ENCODE measurements around the gene LYPD6B.

LYPD6B gene

DNA sequence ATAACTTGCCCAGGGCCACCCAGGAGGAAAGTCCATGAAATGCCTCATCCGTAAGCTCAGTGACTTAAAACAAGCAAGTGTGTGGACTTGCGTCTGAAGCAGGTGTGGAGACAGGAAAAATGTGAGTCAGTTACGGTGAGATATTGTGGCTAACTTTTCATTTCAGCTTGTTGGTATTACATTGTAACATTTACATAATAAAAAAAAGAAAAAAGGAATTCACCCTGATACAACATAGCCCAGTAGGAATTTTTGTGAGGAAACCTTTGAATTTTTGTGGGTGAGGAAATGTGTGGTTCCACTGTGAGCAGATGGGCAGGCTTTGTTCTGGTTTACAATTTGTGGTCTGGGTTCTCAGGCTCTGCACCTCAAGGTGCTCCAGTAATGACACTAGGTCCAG lies 33.7 kb upstream of the LYPD6B start:
- Mint-ChIP-seq H3K9me3 (no peaks in the 10 kb centered on the region), H3K36me3 (no peaks in the 10 kb centered on the region), H3K27ac (no peak overlapping the region), H3K4me1 (no peaks in the 10 kb centered on the region), H3K27me3 (no peaks in the 10 kb centered on the region), H3K4me3 (no peak overlapping the region)

DNA sequence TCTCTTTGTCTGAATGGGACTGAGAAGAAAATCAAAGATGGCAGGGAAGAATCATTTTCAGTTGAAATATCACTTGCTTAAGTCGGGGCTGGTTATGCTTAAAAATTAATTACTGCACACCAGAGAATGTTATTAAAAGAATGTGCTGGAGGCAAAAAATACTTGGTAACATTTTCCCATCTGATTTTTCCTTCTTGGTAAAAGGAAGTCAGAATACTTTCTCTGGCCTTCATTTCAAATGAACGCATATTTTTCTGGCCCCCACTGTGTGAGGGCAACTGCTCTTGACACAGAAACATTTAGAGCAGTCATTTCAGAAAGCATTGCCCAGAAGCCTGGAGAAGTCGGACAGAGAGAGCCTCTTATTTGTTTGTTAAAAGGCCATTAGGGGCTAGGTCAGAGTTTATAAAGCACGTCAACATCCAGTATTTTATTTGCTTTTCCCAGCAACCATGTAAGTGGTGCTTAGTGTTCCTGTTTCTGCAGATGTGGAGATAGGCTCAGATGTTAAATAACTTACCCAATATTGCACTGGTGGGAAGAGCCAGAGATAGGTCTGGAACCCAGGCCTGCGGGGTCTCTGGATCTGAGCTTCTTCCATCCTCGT lies 32.9 kb upstream of the LYPD6B start:
- no peaks in the 10 kb centered on the region for H3K27me3 Mint-ChIP-seq
- no peak overlapping the region for H3K4me3 Mint-ChIP-seq
- no peaks in the 10 kb centered on the region for H3K36me3 Mint-ChIP-seq
- H3K27ac Mint-ChIP-seq, result no peak overlapping the region
- no peaks in the 10 kb centered on the region for H3K9me3 Mint-ChIP-seq
- H3K4me1 Mint-ChIP-seq, result no peaks in the 10 kb centered on the region

DNA sequence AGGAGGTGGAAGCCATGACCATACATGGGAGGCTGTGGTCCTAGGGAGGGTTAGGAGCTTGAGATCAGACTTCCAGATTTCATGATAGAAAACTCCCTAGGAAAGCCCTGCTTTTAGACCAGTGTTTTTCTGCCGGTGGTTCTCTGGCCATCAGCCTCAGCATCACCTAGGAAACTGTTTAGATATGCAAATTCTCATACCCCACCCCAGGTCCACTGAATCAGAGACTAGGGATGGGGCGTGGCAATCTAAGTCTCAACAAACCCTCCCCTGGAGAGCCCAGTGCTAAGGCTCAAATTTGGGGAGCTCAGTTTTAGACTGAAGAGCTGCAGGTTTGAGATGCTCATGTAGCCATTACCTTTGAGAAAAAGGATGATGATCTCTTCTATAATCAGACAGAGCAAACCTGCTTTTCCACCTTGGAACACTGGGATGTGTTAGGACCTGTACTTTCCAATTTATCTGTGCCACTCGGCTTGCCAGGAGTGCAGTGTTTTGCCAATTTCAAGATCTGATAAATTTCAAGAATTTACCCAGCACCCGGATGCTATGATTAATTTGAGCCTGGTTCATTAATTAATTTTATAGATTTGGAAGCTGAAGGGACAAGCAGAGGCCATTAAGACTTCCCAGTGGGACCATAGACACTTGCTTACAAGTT lies 31.5 kb upstream of the LYPD6B start:
- no peaks in the 10 kb centered on the region for H3K36me3 Mint-ChIP-seq

DNA sequence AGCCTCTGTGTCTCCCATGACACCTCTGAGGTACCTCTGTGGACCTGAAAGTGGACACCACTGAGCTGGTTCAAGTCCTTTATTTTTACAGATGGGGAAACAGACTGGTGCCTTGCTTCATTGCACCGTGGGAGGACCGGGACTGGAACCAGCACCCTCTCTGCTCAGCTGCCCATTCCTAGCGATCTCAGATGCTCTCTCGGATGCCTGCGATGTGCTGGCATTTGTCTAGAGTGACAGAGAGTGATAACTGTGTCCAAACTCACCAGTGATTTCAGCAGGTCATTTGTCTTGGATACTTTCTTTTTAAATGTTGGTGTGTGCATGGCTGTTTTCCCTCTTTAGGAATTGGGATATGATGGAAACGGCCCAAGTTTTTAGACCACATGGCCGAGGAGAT lies 30.1 kb upstream of the LYPD6B start:
- Mint-ChIP-seq H3K27me3 (no peaks in the 10 kb centered on the region), H3K27ac (no peak overlapping the region), H3K36me3 (no peaks in the 10 kb centered on the region), H3K4me3 (no peak overlapping the region), H3K4me1 (no peaks in the 10 kb centered on the region), H3K9me3 (no peaks in the 10 kb centered on the region)

More for the DNA sequence above, 31.5 kb upstream of the LYPD6B start:
- H3K9me3 Mint-ChIP-seq, result no peaks in the 10 kb centered on the region
- H3K4me3 Mint-ChIP-seq, result no peak overlapping the region
- no peaks in the 10 kb centered on the region for H3K27me3 Mint-ChIP-seq
- H3K4me1 Mint-ChIP-seq, result no peaks in the 10 kb centered on the region
- H3K27ac Mint-ChIP-seq, result no peak overlapping the region

DNA sequence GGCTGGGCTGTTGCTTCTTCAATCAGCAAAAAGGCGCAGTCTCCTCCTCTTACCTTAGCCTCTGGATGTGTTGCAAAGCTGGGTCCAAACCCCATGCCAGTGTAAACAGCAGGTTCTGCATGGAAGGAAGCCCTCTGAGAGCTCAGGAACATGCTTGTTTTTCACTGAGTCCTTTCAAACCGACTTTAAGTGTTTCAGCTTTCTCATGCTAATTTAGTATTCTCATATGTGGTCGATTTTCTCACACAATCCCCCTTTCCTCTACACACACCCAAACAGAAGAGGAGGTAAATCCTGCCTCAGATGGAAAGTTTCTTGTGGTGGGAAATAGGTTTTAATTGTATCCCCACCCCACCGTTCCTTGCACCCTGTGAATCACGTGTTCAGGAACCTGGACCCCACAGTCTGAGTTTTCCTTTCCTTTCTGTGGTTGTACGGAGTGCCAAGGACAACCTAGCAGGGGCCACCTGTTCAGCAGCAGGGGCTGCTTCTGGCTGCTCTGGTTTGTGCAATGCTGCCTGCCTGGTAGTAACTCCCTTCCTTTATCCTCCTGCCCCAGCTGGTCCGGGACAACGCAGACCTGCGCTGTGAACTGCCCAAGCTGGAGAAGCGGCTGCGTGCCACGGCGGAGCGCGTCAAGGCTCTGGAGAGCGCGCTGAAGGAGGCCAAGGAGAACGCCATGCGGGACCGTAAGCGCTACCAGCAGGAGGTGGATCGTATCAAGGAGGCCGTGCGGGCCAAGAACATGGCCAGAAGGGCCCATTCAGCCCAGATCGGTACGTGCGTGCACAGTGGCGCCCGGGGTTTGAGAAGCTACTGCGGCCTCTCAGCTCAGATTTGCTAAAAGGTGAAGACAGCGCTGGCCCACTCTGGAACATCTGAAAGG lies 28.7 kb upstream of the LYPD6B start:
- no peaks in the 10 kb centered on the region for H3K27me3 Mint-ChIP-seq
- no peaks in the 10 kb centered on the region for H3K36me3 Mint-ChIP-seq
- H3K27ac Mint-ChIP-seq, result no peak overlapping the region
- no peaks in the 10 kb centered on the region for H3K4me1 Mint-ChIP-seq
- no peak overlapping the region for H3K4me3 Mint-ChIP-seq
- no peaks in the 10 kb centered on the region for H3K9me3 Mint-ChIP-seq

DNA sequence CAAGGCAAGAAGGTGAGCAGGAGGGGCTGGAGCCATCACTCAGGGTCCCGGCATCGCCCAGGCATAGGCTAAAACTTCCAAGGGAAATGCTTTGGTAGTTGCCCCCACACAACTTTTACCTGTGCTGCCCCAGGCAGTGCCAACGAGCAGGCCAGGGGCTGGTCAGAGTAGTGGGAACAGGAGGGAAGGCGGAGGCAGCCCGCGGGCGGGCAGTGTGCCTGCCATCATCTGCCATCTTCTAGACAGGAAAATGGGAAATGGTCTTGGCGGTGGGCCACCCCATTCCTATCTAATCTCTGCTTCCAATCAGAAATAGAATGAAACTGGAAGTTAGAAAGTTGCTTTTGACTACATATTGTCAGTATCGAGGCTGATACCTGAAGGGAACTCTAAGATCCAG lies 26.0 kb upstream of the LYPD6B start:
- Mint-ChIP-seq H3K4me1 (peaks cover 4% of the 10 kb centered on the region), H3K4me3 (no peak overlapping the region), H3K36me3 (no peaks in the 10 kb centered on the region), H3K9me3 (no peaks in the 10 kb centered on the region), H3K27me3 (no peaks in the 10 kb centered on the region), H3K27ac (no peak overlapping the region)

DNA sequence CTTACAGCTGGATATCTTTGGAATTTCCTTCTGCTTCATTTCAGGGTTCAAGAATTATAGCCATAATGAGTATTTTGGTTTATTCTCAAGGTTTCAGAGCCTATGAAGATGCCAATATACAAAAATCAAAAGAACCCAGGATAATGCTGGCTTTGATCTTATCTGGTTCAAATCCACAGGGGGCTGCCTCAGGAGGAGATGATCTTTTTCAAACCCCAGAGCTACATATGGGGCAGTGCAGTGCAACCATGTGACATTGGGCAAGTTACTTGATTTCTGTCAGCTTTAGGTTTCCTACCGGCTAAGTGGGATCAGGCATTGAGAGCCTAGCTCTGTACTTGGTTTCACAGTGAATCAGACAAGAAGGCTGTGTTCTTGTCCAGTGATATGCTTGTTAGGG lies 23.0 kb upstream of the LYPD6B start:
- Mint-ChIP-seq H3K9me3 (no peaks in the 10 kb centered on the region), H3K27me3 (no peaks in the 10 kb centered on the region), H3K36me3 (no peaks in the 10 kb centered on the region), H3K27ac (peak overlapping the region; percentile 69), H3K4me1 (peaks cover 5% of the 10 kb centered on the region), H3K4me3 (no peak overlapping the region)

DNA sequence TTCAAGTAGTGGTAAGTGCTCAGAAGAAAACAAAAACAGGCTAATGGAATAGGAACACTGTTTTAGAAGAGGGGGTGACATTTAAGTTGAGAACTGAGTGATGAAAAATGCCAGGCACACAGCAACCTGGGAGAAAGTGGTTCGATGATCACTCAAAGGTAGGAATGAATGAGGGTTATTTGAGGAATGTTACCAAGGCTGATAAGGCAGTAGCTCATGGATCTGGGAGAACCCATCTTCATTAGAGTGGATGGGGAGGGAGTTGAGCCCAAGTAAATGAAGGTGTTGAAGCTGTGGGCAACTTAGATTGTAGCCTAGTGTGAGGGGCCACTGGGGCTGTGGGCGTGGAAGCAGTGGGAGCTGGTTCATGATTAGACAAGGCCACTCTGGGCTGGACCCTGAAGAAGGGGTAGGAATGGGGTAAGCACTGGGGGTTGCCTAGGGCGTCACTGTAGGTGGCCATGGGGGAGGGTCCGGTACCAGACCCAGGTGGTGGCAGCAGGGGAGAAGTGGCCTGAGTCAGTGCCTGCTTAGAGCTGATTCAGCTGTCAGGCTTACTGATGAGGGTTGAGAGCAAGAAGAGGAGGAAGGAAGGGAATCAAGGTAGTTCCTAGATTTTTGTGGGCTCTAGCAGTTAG lies 22.5 kb upstream of the LYPD6B start:
- peak overlapping the region; percentile 69 for H3K27ac Mint-ChIP-seq
- no peaks in the 10 kb centered on the region for H3K27me3 Mint-ChIP-seq
- H3K9me3 Mint-ChIP-seq, result no peaks in the 10 kb centered on the region
- peaks cover 5% of the 10 kb centered on the region for H3K4me1 Mint-ChIP-seq
- H3K36me3 Mint-ChIP-seq, result no peaks in the 10 kb centered on the region
- no peak overlapping the region for H3K4me3 Mint-ChIP-seq

DNA sequence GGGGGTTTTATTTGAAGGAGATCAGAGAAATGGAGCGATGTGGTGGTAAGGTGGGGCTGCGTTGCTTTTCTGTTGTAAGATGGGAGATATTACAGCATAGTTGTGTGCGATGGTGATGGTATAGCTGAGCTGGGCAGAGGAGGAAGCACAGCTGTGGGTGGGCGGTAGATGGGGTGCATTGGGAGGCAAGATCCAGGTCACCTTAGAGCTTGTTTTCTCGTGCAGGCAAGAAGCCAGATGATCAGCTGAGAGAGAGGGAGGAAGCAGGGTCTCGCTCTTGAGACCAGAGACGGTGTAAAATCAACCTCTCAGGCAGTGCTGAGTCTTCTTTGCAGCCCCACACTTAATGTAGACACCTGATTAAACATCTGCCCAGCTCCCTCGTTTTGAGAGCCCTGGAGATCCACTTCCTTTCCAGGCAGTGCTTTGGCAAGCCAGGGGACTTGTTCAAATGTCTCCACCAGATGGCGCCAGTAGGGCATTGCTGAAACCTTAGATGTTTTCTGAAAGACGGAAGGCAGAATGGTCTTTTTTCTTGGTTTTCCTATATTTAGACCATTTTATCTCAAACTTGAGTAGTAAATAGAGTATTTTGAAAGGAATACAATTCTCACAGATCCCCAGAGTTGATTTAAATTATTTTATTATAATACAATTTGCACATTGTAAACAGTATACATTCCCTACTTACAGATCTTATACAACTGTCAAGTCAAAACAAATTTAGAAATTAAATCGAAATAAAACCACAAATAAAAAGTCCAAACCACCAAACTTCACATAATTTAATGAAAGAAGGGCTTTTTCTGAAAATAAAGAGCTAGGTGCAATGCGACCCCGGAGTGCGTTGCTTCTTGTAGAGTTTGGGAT lies 21.1 kb upstream of the LYPD6B start:
- Mint-ChIP-seq H3K27me3 (no peaks in the 10 kb centered on the region), H3K27ac (no peak overlapping the region), H3K9me3 (no peaks in the 10 kb centered on the region), H3K36me3 (no peaks in the 10 kb centered on the region), H3K4me3 (no peak overlapping the region), H3K4me1 (peaks cover 5% of the 10 kb centered on the region)

DNA sequence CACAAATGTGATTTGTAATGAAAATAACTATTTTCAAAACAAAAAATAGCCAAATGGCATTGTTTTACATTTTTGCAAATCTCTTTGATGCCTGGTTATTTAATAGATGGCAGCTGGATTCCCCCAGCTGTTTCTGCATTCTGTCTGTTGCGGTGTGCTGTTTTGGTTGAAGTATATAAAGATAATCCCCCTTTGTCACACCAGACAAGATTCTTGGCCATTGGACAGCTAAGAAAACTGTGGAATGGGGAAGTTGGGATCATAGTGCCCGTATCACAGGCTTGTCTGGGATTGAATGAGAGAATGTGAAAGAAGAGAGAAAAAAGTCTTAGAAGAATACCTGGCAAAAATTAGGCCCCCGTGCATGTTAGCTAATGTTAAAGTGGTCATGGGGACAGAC lies 19.5 kb upstream of the LYPD6B start:
- Mint-ChIP-seq H3K9me3 (no peaks in the 10 kb centered on the region), H3K4me3 (no peak overlapping the region), H3K4me1 (peaks cover 5% of the 10 kb centered on the region), H3K27ac (no peak overlapping the region), H3K36me3 (no peaks in the 10 kb centered on the region), H3K27me3 (no peaks in the 10 kb centered on the region)

DNA sequence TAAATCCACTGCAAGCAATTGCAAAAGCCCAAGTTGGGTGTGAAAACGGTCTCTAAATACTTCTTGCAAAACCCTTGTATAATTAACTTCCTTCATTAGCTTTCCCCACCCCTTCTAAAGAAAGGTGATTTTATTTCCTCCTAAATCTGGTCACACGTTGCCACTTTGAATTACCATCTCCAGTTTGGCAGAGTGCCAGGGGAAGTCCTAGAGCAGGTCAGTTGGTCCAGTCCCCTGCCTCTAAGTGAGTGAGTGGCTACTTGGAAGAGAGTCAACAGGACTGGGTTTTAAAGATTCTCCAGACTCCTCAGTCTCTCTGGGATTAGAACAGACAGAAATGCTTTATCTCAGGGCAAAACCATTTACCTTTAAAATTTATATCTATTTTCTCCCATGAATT lies 18.7 kb upstream of the LYPD6B start:
- H3K4me3 Mint-ChIP-seq, result no peak overlapping the region
- no peaks in the 10 kb centered on the region for H3K36me3 Mint-ChIP-seq
- peaks cover 5% of the 10 kb centered on the region for H3K4me1 Mint-ChIP-seq
- H3K27me3 Mint-ChIP-seq, result no peaks in the 10 kb centered on the region
- H3K27ac Mint-ChIP-seq, result no peak overlapping the region
- no peaks in the 10 kb centered on the region for H3K9me3 Mint-ChIP-seq

DNA sequence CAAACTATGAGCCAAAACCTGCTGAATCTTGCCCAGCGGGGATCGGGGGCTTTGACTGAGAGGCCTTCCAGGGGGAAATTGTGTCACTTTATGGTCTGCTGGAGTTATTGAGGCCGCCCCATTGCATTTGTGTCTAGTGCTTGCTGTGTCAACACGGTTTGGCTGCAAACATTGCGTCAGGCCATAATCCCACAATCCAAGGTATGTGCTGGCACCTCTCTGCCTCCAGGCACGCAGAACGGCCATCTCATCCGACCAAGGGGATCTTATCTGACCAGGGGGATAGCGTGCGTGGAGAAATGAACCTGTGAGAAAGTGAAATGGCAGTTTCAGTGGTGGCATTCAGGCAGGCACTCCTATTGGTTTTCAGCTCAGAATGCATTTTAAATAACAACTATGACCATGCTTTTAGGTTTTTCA lies 18.1 kb upstream of the LYPD6B start:
- Mint-ChIP-seq H3K9me3 (no peaks in the 10 kb centered on the region), H3K27ac (no peak overlapping the region), H3K36me3 (no peaks in the 10 kb centered on the region), H3K4me1 (peaks cover 5% of the 10 kb centered on the region), H3K4me3 (no peak overlapping the region), H3K27me3 (no peaks in the 10 kb centered on the region)

DNA sequence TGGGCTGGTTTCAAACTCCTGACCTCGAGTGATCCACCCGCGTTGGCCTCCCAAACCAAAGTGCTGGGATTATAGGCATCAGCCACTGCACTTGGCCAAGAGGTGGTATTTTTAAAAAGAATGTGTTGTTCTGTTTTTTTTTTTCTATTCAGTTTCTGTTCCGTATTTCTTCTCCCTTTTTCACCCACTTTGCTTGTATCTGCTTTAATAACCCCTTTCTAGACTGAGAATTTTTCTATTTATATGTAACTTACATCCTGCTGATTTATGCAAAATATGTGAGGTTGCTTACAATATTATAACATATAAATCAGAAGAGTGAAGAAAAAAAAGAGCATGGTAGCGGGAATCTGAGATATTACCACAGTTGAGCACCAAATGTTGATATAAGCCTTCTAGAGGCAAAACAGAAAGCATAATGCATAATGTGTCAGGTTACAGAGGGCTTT lies 17.2 kb upstream of the LYPD6B start:
- H3K27ac Mint-ChIP-seq, result no peak overlapping the region
- H3K36me3 Mint-ChIP-seq, result no peaks in the 10 kb centered on the region
- peaks cover 5% of the 10 kb centered on the region for H3K4me1 Mint-ChIP-seq
- H3K27me3 Mint-ChIP-seq, result no peaks in the 10 kb centered on the region
- H3K4me3 Mint-ChIP-seq, result no peak overlapping the region
- no peaks in the 10 kb centered on the region for H3K9me3 Mint-ChIP-seq

DNA sequence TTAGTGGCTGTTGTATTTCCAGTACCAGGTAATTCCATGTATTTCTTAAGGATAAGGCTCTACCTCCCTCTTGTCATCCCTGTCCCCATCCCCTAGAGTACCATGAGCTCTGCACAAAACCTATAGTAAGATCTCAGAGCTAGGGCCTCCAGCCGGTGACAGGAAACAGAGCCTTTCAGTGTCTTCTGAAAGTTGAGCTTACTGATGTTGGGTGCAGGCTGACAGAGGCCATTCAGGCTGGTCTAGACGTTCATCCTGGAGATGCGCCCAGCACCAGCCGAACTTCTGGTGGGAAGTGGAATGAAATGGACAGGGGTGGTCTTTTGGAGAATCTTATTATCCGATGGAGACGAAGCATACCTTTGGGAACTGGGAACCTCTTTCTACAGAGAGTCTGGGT lies 16.7 kb upstream of the LYPD6B start:
- Mint-ChIP-seq H3K27ac (no peak overlapping the region), H3K4me1 (peaks cover 5% of the 10 kb centered on the region), H3K4me3 (no peak overlapping the region), H3K9me3 (no peaks in the 10 kb centered on the region), H3K27me3 (no peaks in the 10 kb centered on the region), H3K36me3 (no peaks in the 10 kb centered on the region)

DNA sequence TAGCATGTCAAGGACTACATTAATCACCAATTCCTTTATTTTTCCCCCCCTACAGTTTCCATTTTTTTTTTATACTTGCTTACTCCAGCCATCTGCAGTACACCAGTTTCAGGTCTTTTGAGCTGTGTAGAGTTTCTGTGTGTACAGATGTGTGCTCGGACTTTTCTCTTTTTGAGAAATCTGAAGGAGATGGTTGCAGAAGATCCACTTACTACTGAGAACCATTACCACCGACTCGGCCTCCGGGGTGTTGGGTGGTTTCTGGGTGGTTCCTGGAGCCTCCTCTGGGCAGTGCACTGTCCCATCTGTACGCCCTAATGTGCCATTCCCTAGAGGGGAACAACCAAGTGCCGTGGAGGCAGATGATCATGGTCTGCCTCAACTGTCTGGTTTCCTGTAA lies 15.4 kb upstream of the LYPD6B start:
- no peak overlapping the region for H3K27ac Mint-ChIP-seq

More for the DNA sequence above, 15.4 kb upstream of the LYPD6B start:
- H3K4me1 Mint-ChIP-seq, result no peaks in the 10 kb centered on the region
- no peaks in the 10 kb centered on the region for H3K36me3 Mint-ChIP-seq
- H3K4me3 Mint-ChIP-seq, result no peak overlapping the region
- no peaks in the 10 kb centered on the region for H3K9me3 Mint-ChIP-seq
- H3K27me3 Mint-ChIP-seq, result no peaks in the 10 kb centered on the region

Measured in activated naive CD4-positive, alpha-beta T cell treated with anti-CD3 and anti-CD28 coated beads, Interleukin-2, amount 50 U/mL, for 24 hours (primary cell).